A673 (cell line): ENCODE data around the gene PRSS38. TPM values are rescaled to one million over a fixed set of nuclear protein-coding genes. Genes with fewer than 3 reads are reported as not detected.

Experiments
- BruUV-seq: library from RNA; stranded (reverse); fragments of 400-500 nt; replicated peaks from 2 replicates; lab custom pipeline; 2021; lab: Mats Ljungman, UMichigan
- CTCF ChIA-PET: fragments of 300-600 bp; sonication (Branson Sonifier 250); formaldehyde crosslinking; loops from one replicate; lab custom pipeline; 2022; ENCODE audit warnings: antibody characterized with exemption; lab: Charles Lee
- POLR2A ChIA-PET: fragments of 300-600 bp; sonication (Branson Sonifier 250); formaldehyde crosslinking; loops from one replicate; lab custom pipeline; 2022; ENCODE audit warnings: antibody characterized with exemption; ENCODE audit not compliant: low non-redundant PET; lab: Charles Lee
- DNase-seq: peaks from one replicate; pipeline ENCODE4 v3.0.0-alpha.2; 2015; ENCODE audit warnings: low spot score
- H3K27ac ChIP-seq: fragments of 200-600 bp; sonication (generic); 2 replicates; pipeline ENCODE4 v1.5.1; 2016; ENCODE audit warnings: mixed run types, low read depth, mild to moderate bottlenecking, mixed read lengths, antibody characterized with exemption, low read length; ENCODE audit not compliant: poor library complexity, severe bottlenecking
- H3K27me3 ChIP-seq: fragments of 200-600 bp; sonication (generic); replicated peaks from 2 replicates; pipeline ENCODE4 v1.6.1; 2017; ENCODE audit warnings: mixed run types, low read depth, mild to moderate bottlenecking, mixed read lengths, antibody characterized with exemption, low read length; ENCODE audit not compliant: insufficient read depth, poor library complexity
- H3K36me3 ChIP-seq: fragments of 200-600 bp; sonication (generic); 2 replicates; pipeline ENCODE4 v1.6.1; 2016; ENCODE audit warnings: mixed run types, mild to moderate bottlenecking, mixed read lengths, antibody characterized with exemption, low read length; ENCODE audit not compliant: insufficient read depth, poor library complexity, severe bottlenecking
- H3K4me1 ChIP-seq: fragments of 200-600 bp; sonication (generic); 2 replicates; pipeline ENCODE4 v1.6.1; 2017; ENCODE audit warnings: mixed run types, mild to moderate bottlenecking, mixed read lengths, antibody characterized with exemption, low read length; ENCODE audit not compliant: insufficient read depth, poor library complexity, severe bottlenecking
- H3K4me3 ChIP-seq: fragments of 200-600 bp; sonication (generic); 2 replicates; pipeline ENCODE4 v1.5.1; 2016; ENCODE audit warnings: low read depth, mixed run types, mild to moderate bottlenecking, mixed read lengths, low read length; ENCODE audit not compliant: poor library complexity, severe bottlenecking
- H3K9me3 ChIP-seq: fragments of 200-600 bp; sonication (generic); 2 replicates; pipeline ENCODE4 v1.6.1; 2016; ENCODE audit warnings: mixed run types, low read depth, mild to moderate bottlenecking, mixed read lengths, antibody characterized with exemption, low read length; ENCODE audit not compliant: poor library complexity, severe bottlenecking
- EZH2 ChIP-seq: fragments of 200-600 bp; sonication (generic); IDR thresholded peaks from 2 replicates; pipeline ENCODE4 v1.6.1; 2017; ENCODE audit warnings: borderline replicate concordance, low read depth, mild to moderate bottlenecking, mixed read lengths, antibody characterized with exemption, low read length; ENCODE audit not compliant: poor library complexity, severe bottlenecking
- intact Hi-C: fragments of 100-400 bp; cut with micrococcal nuclease; formaldehyde crosslinking; loops from one replicate; pipeline ENCODE4 v1.10.0; 2022; ENCODE audit not compliant: unreplicated experiment
- total RNA-seq: library from RNA; stranded (reverse); gene quantifications from 2 replicates; pipeline ENCODE4 v1.2.3, GENCODE V29; 2021
- TF ChIP-seq, protein P1 (sequence below): fragments of 300-800, 200-600 bp; sonication (generic); conservative IDR thresholded peaks from 2 replicates; pipeline ENCODE4 v1.5.1; 2017; ENCODE audit warnings: low read depth, mild to moderate bottlenecking, antibody characterized with exemption, low read length, moderate library complexity, mixed read lengths

PRSS38 gene
- total RNA-seq, 1 experiment from 2014 or later: not detected

GRCh38 chr1:227886993-227887696 lies 71.7 kb downstream of the PRSS38 start:
- no peak for DNase-seq
- Histone ChIP-seq H3K27ac (no peak overlapping the region), H3K4me1 (no peaks in the 10 kb centered on the region), H3K36me3 (no peaks in the 10 kb centered on the region), H3K9me3 (no peaks in the 10 kb centered on the region), H3K4me3 (peak overlapping the region; percentile 32), H3K27me3 (no peaks in the 10 kb centered on the region)
- no TSS peak for BruUV-seq
- TF ChIP-seq EZH2: no peak
- TF ChIP-seq, protein P1, sequence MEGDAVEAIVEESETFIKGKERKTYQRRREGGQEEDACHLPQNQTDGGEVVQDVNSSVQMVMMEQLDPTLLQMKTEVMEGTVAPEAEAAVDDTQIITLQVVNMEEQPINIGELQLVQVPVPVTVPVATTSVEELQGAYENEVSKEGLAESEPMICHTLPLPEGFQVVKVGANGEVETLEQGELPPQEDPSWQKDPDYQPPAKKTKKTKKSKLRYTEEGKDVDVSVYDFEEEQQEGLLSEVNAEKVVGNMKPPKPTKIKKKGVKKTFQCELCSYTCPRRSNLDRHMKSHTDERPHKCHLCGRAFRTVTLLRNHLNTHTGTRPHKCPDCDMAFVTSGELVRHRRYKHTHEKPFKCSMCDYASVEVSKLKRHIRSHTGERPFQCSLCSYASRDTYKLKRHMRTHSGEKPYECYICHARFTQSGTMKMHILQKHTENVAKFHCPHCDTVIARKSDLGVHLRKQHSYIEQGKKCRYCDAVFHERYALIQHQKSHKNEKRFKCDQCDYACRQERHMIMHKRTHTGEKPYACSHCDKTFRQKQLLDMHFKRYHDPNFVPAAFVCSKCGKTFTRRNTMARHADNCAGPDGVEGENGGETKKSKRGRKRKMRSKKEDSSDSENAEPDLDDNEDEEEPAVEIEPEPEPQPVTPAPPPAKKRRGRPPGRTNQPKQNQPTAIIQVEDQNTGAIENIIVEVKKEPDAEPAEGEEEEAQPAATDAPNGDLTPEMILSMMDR: no peak
- ChIA-PET POLR2A (no interaction called here), CTCF (no interaction called here)
- intact Hi-C loops: no loop called here

GRCh38 chr1:227887697-227888403 lies 72.4 kb downstream of the PRSS38 start:
- no peaks in the 10 kb centered on the region for H3K27me3 ChIP-seq
- BruUV-seq: no TSS peak
- H3K27ac ChIP-seq: no peak overlapping the region
- intact Hi-C loops: no loop called here
- ChIA-PET CTCF (no interaction called here), POLR2A (no interaction called here)
- no peaks in the 10 kb centered on the region for H3K4me1 ChIP-seq
- no peaks in the 10 kb centered on the region for H3K9me3 ChIP-seq
- no peak for TF ChIP-seq EZH2
- TF ChIP-seq, protein P1: no peak
- no peaks in the 10 kb centered on the region for H3K36me3 ChIP-seq
- no peak overlapping the region for H3K4me3 ChIP-seq
- DNase-seq: no peak

GRCh38 chr1:227888404-227889046 lies 73.0 kb downstream of the PRSS38 start:
- H3K4me1 ChIP-seq: no peaks in the 10 kb centered on the region
- ChIA-PET POLR2A (no interaction called here), CTCF (no interaction called here)
- H3K4me3 ChIP-seq: no peak overlapping the region
- H3K36me3 ChIP-seq: no peaks in the 10 kb centered on the region
- no peak for DNase-seq
- TF ChIP-seq, protein P1: no peak
- no peak for TF ChIP-seq EZH2
- no peaks in the 10 kb centered on the region for H3K9me3 ChIP-seq
- intact Hi-C loops: no loop called here
- no peak overlapping the region for H3K27ac ChIP-seq
- no TSS peak for BruUV-seq
- no peaks in the 10 kb centered on the region for H3K27me3 ChIP-seq
